A172 (cell line): ENCODE results near the gene COMTD1. TPM values are rescaled to one million over a fixed set of nuclear protein-coding genes. Genes with fewer than 3 reads are reported as not detected.
"Not testable (repeated sequence)": the region's sequence is repeated elsewhere in the genome, so short reads cannot be mapped to it uniquely, and the experiment has no call there.

Source experiments
- DNase-seq: peaks from one replicate; pipeline ENCODE4 v3.0.0-alpha.2; 2015; ENCODE audit warnings: low spot score
- total RNA-seq: library from RNA; depleted of rRNA; stranded (reverse); fragments of >200 nt; shearing (Covaris generic); gene quantifications from 2 replicates; pipeline ENCODE4 v1.2.3, GENCODE V29; 2014

The COMTD1 gene
- total RNA-seq, 1 experiment from 2014 or later = 49.9 TPM

DNA sequence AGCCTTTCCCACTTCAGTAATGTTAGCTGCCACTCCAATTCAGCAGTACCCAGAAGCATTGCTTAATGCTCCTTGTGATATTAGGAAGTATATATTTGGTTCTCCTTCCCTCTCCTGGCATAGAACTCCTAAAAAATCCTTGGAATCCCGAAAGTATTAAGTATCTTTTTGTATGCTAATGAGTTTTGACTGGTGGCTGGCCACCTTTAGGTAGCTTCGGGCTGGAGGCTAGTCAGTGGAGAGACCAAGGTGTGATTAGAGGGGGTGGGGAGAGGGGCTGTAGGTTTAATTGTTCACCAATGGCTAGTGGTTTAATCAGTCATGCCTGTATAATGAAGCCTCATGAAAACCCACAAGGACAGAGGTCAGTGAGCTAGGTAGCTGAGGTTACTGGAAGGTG is 12.2 kb downstream of the COMTD1 start:
- DNase-seq = no peak

DNA sequence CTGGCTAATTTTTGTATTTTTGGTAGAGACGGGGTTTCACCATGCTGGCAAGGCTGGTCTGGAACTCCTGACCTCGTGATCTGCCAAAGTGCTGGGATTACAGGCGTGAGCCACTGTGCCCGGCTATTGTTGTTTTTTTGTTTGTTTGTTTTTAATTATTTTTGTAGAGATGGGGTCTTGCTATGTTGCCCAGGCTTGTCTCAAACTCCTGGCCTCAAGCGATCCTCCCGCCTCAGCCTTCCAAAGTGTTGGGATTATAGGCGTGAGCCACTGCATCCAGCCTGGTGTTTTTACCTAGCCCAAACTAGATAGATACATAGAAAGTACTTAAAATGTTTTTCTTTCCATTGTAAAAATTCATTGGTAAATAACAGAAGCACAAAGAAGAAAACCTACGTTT is 14.3 kb downstream of the COMTD1 start:
- DNase-seq = not testable (repeated sequence)

DNA sequence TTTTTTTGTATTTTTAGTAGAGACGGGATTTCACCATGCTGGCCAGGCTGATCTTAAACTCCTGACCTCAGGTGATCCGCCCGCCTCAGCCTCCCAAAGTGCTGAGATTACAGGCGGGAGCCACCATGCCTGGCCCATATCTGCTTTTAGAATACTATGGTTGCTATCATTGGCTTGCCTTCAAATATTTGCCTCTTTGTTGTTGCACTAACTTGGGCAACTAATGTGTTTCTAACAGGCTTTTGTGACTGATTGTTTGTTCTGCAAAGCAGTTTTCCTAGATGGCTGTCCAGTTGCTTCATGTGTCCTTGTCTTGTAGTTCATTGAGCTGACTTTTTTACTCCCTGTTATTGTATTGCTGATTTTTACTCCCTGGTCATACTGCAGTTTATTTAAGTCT is 15.5 kb downstream of the COMTD1 start:
- no peak for DNase-seq

DNA sequence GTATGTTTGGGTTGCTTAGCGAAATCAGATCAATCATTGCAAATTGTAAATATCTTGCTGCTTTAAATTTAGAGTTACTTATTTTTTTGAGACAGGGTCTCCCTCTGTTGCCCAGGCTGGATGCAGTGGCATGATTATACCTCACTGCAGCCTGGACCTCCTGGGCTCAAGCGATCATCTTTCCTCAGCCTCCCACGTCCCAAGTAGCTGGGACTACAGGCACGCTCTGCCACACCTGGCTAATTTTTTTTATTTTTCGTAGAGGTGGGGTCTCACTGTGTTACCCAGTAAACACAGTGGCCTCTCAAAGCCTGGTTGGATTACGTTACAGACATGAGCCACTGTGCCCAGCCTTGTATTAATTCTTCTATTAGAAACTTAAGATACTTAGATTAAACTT is 23.4 kb downstream of the COMTD1 start:
- no peak for DNase-seq

DNA sequence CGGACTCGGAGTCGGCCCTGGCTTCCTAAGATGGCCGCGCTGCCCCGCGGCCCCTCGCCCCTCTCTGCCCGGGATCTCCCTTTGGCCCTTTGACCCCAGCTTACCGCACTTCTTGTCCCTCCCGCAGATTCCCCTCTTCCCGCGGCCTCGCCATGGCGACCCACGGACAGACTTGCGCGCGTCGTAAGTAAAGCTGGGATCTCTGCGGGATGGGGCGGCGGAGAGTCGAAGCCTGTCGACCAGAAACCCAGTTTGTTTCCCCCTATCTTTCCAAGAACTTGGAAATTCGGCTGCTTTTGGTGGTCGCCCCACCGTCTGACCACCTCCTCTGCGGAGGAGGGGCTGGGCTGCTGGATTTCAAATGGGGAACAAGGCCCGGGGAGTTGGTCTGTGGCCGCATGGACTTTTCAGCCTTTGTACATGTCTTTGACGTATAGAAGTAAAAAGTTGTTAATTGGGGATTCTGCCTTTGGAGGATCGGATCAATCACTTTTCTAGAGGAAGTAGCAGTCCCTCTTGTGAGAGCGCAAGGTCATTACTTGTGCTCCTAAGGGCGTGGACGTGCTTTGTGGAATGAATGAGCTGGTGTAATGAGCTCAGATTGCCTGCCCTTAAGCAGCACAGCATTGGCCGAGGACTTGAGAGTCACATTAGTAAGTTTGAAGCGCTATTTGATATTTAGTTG is 24.6 kb downstream of the COMTD1 start:
- DNase-seq = peak; percentile 61

DNA sequence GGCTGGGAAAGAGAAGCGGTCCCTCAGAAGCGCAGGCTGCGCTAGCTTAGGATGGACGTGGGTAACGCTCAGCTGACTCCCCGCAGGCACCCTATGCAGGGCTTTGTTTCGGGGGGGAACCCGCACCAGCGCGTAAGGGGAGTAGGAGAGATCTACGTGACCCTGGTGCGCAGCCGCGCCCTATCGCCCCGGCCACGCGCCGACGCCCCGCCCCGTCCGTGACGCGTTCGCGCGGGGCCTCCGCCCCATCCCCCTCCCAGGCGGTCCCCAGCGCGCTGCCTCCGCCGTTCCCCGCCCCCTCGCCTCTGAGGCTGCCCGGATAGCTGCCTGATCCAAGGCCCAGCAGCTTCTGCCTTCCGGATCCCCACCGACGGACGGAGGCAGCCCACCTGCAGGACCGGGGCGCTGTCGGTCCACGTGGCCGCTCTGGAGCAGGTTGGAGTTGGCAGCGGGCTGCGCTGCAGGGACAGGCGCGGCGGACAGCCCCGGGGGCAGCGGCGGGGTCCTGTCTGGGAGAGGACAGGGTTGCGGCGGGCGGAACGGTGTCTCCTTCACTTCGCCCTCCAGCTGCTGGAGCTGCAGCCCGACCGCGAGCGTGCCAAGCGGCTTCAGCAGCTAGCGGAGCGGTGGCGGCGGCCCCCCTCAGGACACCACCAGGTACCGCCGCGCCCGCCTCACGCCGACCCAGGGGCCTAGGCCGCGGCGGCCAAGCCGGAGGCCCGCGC is 25.3 kb downstream of the COMTD1 start, which contains the start of gene VDAC2:
VDAC2 (plus strand) TSS at position 515 of the 725 bp plus-strand sequence. CDS start 363 bp downstream, outside the sequence.
- DNase-seq = peak; percentile 81

DNA sequence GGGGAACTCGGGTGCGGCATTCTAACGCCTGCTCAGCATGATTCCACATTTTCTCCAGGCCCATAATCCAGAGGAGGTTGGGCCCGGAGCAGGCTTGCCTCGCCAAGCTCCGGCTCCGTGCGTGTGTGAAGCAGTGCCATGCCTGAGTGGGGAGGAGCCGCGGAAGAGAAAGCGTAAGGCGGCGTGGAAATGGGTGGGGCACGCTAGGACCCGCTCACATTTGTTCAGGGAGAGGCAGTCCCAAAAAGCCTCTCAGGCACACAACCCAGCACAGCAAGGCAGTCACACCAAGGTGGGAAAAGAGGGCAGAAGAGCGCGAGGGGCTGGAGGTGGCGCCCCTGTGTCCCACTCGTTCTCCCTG is 25.9 kb downstream of the COMTD1 start:
- peak; percentile 65 for DNase-seq

DNA sequence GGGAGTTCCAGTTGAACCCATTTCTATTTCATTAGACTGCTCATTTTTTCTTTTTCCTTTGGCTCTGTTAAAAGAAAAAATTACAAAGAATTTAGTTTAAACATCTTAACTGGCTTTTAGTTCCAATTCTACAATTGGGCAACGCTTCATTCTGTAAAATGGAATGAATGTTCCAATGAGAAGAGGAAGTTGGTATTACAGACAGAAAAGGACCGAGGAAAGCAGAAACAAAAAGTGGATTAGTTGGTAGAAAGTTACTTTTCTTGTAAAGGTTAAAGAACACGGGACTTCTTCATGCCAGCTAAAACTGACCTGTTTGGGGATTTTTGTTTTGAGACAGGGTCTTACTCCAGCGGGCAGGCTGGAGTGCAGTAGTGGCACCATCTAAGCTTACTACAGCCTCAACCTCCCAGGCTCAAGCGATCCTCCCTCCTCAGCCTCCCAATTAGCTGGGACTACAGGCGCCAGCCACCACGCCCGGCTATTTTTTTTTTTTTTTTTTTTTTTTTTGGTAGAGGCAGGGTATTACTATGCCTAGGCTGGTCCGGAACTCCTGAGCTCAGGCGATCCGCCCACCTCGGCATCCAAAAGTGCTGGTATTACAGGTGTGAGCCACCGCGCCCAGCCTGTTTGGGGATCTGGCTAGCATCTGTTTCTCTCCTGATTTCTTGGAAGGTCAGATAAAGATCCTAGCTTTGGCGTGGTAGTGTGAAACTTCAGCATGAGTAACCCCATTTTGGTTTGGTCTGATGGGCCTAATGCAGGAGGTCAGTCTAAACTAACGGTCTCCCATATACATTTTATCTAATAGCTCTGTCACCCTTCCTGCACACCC is 26.5 kb downstream of the COMTD1 start:
- DNase-seq = no peak

DNA sequence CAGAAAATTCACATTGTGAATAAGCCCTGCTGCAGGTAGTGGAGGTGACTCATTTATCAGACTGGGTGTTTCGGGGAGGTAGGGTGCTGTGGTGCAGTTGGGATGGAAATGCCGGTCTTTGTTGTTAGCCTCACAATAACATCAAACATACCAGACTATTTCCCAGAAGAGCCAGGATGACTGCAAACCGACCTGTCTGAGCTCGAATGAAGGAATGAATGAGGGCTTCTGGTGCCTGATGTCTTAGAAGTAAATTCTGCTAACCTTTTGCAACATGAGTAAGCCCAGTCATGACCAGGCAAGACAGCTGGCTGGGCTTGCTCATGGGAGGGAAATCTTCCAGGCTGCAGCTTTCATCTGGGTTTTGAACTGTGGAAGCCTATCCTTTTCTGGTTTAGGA is 27.6 kb downstream of the COMTD1 start:
- no peak for DNase-seq

DNA sequence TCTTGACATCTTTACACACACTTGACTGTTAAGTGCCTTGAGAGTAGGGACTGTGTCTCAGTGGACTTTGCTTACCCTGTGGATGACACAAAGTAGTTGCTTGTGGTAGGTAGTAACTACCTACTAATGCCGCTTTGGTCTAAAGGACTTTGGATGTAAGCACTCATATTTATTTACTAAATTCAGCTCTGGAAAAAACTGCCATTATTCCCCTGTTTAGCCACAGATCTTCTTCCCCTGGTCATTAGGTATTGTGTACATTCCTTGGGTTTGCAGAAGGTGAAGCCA is 28.0 kb downstream of the COMTD1 start:
- DNase-seq = no peak

DNA sequence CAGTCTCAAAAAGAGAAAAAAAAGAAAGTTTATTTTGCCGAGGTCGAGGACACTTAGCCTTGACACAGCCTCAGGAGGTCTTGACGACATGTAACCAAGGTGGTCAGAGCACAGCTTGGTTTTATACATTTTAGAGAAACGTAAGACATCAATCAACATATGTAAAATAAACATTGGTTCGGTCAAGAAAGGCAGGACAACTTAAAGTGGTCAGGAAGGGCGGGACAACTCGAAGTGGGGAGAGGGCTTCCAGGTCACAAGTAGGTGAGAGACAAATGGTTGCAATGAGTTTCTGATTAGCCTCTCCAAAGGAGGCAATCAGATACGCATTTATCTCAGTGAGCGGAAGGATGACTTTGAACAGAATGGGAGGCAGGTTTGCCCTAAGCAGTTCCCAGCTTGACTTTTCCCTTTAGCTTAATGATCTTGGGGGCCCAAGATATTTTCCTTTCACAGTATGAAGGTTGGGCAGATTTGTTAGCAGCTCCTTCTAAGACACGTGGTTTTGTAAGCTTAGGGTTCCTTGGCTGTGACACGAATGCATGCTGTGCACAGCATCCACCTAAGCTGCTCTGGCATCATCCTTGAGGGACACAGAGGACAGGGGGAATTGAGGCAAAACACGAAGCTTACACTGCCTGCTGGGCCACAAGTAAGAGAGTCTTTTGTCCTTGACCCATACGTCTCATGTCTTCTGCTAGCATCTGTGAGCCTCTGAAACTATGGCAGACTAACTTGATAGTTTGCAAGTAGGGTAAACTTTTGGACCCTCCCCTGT is 28.5 kb downstream of the COMTD1 start:
- DNase-seq = no peak

DNA sequence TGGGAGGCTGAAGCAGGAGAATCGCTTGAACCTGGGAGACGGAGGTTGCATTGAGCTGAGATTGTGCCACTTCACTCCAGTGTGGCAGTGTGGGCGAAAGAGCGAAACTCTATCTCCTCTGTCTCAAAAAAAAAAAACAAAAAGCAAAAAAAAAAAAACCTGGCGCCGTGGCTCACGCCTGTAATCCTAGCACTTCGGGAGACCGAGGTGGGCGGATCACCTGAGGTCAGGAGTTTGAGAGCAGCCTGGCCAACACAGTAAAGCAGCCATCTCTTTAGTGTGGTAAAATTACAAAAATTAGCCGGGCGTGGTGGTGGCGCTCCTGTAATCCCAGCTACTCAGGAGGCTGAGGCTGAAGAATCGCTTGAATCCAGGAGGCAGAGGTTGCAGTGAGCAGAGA is 29.1 kb downstream of the COMTD1 start:
- not testable (repeated sequence) for DNase-seq

DNA sequence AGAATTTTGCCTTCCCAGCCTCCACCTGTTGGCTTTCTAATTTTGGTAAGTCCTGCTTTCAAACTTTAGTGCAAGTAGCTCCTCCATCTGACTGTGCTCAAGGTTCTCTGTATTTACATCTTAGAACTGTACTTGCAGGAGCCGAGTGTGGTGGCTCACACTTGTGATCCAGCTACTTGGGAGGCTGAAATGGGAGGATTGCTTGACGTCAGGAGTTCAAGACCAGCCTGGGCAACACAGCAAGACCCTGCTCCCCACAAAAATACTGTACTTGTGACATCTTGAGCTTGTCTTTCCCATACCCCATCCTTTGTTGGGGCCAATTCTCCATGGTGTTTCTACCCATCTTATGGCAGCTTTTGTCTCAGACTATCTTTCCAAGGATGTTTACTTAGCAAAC is 29.8 kb downstream of the COMTD1 start:
- DNase-seq = no peak

DNA sequence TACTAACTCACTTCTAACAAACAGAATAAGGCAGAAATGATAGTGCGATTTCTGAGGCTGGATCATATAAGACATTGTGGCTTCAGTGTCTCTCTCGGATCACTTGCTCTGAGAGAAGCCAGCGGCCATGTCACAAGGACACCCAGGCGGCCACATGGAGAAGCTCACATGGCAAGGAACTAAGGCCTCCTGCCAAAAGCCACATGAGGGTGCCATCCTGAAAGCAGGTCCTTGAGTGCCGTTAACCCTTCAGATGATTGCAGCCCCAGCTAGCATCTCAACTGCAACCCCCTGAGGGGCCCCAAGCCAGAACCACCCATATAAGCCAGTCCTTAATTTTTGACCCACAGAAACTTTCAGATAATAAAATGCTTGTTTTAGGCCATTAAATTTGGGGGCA is 32.0 kb downstream of the COMTD1 start:
- DNase-seq = no peak

DNA sequence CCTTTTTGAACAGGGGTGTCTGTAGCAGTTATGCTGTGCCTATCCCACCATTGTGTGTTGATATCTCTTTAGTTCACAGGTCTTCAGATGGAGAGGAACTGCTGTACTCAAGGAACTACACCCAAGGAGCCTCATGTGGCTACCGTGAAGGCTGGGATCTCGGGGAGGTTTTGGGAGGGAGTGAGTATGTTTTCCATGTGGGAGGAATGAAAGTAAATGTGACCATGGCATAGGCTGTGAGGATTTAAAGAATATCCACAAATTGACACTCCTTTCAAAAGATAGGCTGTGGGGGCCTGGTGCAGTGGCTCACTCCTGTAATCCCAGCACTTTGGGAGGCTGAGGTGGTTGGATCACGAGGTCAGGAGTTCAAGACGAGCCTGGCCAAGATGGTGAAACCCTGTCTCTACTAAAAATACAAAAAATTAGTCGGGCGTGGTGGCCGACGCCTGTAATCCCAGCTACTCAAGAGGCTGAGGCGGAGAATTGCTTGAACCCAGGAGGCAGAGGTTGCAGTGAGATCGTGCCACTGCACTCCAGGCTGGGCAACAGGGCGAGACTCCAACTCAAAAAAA is 32.6 kb downstream of the COMTD1 start:
- DNase-seq = not testable (repeated sequence)

DNA sequence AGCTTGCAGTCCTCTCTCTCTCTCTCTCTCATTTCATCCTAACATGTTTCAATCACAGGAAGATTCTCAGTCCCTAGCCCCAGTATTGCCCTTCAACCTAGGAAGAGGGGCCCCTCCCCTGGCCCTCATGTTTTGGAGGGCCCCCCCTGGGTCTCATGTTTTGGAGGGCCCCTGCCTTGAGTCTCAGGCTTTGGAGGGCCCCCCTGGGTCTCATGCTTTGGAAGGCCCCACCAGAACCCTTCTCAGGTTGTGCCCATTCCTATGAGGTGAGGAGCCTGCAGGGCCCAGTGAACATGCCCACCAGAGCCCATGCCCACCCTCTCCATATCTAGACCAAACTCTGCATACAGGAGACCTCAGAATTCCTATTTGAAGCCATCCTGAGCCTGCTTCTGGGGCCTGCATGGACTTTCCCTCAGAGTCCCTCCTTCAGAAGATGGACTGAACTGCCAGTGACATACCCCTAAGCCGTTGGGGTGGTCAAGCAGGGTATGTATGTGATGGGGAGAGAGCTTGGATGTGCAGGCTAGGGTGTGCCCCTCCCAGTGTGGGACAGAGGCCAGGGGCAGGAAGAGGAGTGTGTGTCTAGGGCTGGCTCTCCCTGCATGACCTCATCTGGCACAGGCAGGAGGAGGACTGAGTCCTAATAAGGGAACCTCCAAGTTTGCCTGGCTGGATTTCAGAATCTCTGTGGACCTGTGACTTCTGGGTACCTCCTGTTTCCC is 33.3 kb downstream of the COMTD1 start:
- peak; percentile 61 for DNase-seq

DNA sequence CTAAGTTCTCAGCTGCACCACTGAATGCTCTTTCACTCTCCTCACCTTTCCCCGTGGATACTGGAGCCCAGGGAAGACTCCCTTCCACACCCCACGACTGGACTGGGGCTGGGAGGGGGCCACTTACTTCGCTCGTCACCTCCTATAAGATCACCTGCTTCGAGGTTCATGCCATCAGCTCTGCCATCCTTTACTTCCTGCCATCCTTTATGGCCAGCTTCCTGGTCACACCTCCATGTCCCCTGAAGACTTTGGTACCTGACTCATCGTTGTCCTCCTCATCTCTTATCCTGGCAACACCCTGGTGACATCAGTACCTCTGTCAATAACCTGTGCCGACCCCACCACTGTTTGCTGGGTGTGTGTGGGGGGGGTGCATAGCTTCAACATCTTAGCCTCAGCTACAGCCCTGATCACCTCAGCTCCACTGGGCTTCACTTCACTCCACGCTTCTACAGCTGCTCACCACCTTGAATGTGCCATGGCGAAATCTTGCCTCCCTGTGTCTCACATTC is 33.9 kb downstream of the COMTD1 start:
- no peak for DNase-seq

DNA sequence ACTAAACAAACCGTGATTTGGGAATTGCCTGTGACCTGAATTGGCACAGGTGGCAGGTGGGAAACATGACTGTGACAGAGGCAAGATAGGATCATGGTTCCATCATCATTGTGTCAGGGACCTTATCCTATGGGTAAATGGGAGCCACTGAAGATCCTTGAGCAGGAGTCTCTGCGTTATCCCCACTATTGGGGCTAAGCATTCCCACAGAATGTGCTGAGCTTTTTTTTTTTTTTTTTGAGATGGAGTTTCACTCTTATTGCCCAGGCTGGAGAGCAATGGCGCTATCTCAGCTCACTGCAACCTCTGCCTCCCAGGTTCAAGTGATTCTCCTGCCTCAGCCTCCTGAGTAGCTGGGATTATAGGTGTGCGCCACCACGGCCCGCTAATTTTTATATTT is 35.8 kb downstream of the COMTD1 start:
- DNase-seq = not testable (repeated sequence)

DNA sequence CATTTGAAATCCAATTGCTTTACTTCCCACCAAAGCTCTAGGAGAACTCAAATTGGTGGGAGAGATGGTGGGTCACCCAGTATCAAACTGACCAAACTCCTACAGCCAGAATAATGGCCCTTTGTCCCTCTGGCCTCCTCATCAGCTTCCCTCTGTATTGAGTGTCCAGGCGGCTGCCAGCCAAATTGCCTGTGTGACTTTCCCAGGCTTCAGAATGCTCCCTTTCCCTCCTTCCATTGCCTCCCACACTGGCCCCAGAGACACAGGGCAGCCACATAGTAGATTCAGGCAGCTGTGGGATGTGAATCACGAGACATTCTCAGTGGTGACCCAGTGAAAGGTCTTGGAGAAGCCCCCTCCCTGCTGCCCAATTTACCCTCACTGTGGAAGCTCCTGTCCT is 37.9 kb downstream of the COMTD1 start:
- DNase-seq = no peak

DNA sequence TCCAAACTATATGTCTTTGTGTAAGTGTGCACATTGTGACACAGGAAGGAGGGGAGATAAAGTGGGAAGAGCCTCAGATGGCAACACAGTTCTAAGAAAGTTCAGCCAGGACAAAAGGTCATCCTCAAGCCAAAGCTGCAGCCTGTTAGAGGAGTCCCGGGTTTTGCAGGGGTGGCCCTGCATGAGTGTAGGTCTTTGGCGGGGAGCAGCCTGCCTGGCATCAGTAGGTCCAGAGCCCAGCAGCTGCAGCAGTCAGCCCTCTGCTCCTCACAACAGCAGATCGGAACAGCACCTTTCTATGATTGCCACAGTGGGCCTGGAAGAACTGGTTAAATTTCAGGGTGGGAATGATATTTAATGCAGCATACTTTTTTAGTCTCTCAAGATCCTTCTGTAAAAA is 38.7 kb downstream of the COMTD1 start:
- no peak for DNase-seq
